ENCODE data around the gene TIMM50. TPM values are rescaled to one million over a fixed set of nuclear protein-coding genes. Genes with fewer than 3 reads are reported as not detected.

TIMM50 gene
- total and polyA plus RNA-seq, 2 of the 13 experiments (the other 11 are each of a cell fraction or from before 2014, with no cell fraction given) = 91.1 to 92.5 TPM

- TF ChIP-seq AKNA (CRISPR knock-in tag; IDR thresholded peaks at IDR 0.05; ENCODE audit: borderline replicate concordance) = peak; percentile 81; the same call in 1 of the 2 replicates
- TF ChIP-seq ZNF567 (CRISPR knock-in tag; IDR thresholded peaks at IDR 0.05; ENCODE audit: borderline replicate concordance) = peak; percentile 89
- no peak for TF ChIP-seq PBX2 (CRISPR knock-in tag; IDR thresholded peaks at IDR 0.05)
- peak; percentile 98 for TF ChIP-seq ZNF761 (CRISPR knock-in tag; conservative IDR thresholded peaks at IDR 0.05)
- peak; percentile 29; the same call in 1 of the 2 replicates for TF ChIP-seq PHF8 (CRISPR knock-in tag; IDR thresholded peaks at IDR 0.05)
- TF ChIP-seq NPAS2 (CRISPR knock-in tag; IDR thresholded peaks at IDR 0.05; ENCODE audit: borderline replicate concordance) = no peak
- TF ChIP-seq PRMT3 (CRISPR knock-in tag; IDR thresholded peaks at IDR 0.05; ENCODE audit: borderline replicate concordance, low read depth) = peak; percentile 98
- peak; percentile 77; the same call in 1 of the 2 replicates for TF ChIP-seq PRDM15 (CRISPR knock-in tag; IDR thresholded peaks at IDR 0.05)
- TF ChIP-seq ZBTB7A (CRISPR knock-in tag; IDR thresholded peaks at IDR 0.05) = peak; percentile 93
- TF ChIP-seq ZNF670 (CRISPR knock-in tag; IDR thresholded peaks at IDR 0.05; ENCODE audit: borderline replicate concordance) = peak; percentile 74; the same call in 1 of the 2 replicates
- no peak for TF ChIP-seq NR2F6 (IDR thresholded peaks at IDR 0.05)
- TF ChIP-seq NR2F6 (CRISPR knock-in tag; IDR thresholded peaks at IDR 0.05) = peak; percentile 10; the same call in 1 of the 2 replicates
- peak; percentile 90; the same call in 1 of the 2 replicates for TF ChIP-seq ZNF256 (CRISPR knock-in tag; conservative IDR thresholded peaks at IDR 0.05)
- TF ChIP-seq HHEX (CRISPR knock-in tag; IDR thresholded peaks at IDR 0.05) = no peak
- TF ChIP-seq FOXO4 (CRISPR knock-in tag; conservative IDR thresholded peaks at IDR 0.05) = peak; percentile 98; the same call in 1 of the 2 replicates
- no peak for TF ChIP-seq TBL1XR1 (IDR thresholded peaks at IDR 0.05; ENCODE audit: borderline replicate concordance, low read length, partially characterized antibody)
- peak; percentile 90 for TF ChIP-seq ZFY (CRISPR knock-in tag; IDR thresholded peaks at IDR 0.05)
- TF ChIP-seq U2AF2 (IDR thresholded peaks at IDR 0.05; ENCODE audit: low read depth, low read length) = no peak
- peak; percentile 79 for TF ChIP-seq HOXD1 (CRISPR knock-in tag; IDR thresholded peaks at IDR 0.05)
Measured at GRCh38 chr19:39502640-39503417, 22.2 kb downstream of the TIMM50 start (continued).

All from HepG2 (cell line).